HUDEP-2 (cell line): ENCODE measurements around the gene PPP1R37.
A peak's percentile ranks its signal among the peaks of the same experiment; 100 is the strongest.

Source experiments
- DNase-seq, 76 experiments: peaks; one replicate each; lab custom pipeline; 2025; ENCODE audit not compliant: unreplicated experiment in 76 of 76; lab: John Stamatoyannopoulos, UW

Gene PPP1R37

GRCh38 chr19:45147835-45148676 is 55.1 kb downstream of the PPP1R37 start:
- no peak for DNase-seq

- DNase-seq = no peak
Measured at GRCh38 chr19:45149129-45149528, 56.1 kb downstream of the PPP1R37 start.

GRCh38 chr19:45150180-45150579 is 57.2 kb downstream of the PPP1R37 start:
- DNase-seq = no peak

GRCh38 chr19:45150751-45151281 is 57.8 kb downstream of the PPP1R37 start:
- peak in 27 of 76 experiments; percentile 8 to 67 (median 39) for DNase-seq

GRCh38 chr19:45151320-45151719 is 58.3 kb downstream of the PPP1R37 start:
- peak in 3 of 76 experiments; percentile 16 to 35 (median 31) for DNase-seq

GRCh38 chr19:45151821-45152503 is 59.0 kb downstream of the PPP1R37 start:
- DNase-seq = peak in 8 of 76 experiments; percentile 23 to 67 (median 54)

- peak in 75 of 76 experiments; percentile 39 to 97 (median 75) for DNase-seq
Measured at GRCh38 chr19:45152504-45153338, 59.7 kb downstream of the PPP1R37 start.

GRCh38 chr19:45153339-45154063 is 60.5 kb downstream of the PPP1R37 start:
- DNase-seq = peak in 64 of 76 experiments; percentile 22 to 84 (median 60)

- peak in 72 of 76 experiments; percentile 32 to 95 (median 78) for DNase-seq
Measured at GRCh38 chr19:45154064-45154827, 61.3 kb downstream of the PPP1R37 start.

GRCh38 chr19:45156011-45156630 is 63.1 kb downstream of the PPP1R37 start:
- no peak for DNase-seq

- DNase-seq = no peak
Measured at GRCh38 chr19:45156751-45157150, 63.8 kb downstream of the PPP1R37 start.

GRCh38 chr19:45158503-45159209 is 65.7 kb downstream of the PPP1R37 start:
- no peak for DNase-seq

- DNase-seq = no peak
Measured at GRCh38 chr19:45159210-45159970, 66.4 kb downstream of the PPP1R37 start.

- DNase-seq = no peak
Measured at GRCh38 chr19:45159971-45160324, 67.0 kb downstream of the PPP1R37 start.

- no peak for DNase-seq
Measured at GRCh38 chr19:45160870-45161737, 68.1 kb downstream of the PPP1R37 start, which contains the start of gene NKPD1. TSS of gene NKPD1 (minus strand) at chr19:45160982. CDS start at chr19:45160150, 832 bp downstream.
